Keratinocyte (primary cell): ENCODE data around the gene KNCN. TPM values are rescaled to one million over a fixed set of nuclear protein-coding genes. Genes with fewer than 3 reads are reported as not detected.

Experiments
- DNase-seq: peaks from one replicate; pipeline ENCODE4 v3.0.0-alpha.2; 2011; ENCODE audit warnings: low read depth, missing footprints, low spot score
- FAIRE-seq: peaks from 2 replicates; lab custom pipeline; 2011; peaks lifted over from hg19 to GRCh38; lab: Jason Lieb, UNC
- H2AFZ ChIP-seq: 2 replicates; pipeline ENCODE4 v1.6.0; 2012; ENCODE audit warnings: low read length, control low read depth, inconsistent platforms; ENCODE audit not compliant: control insufficient read depth
- H3K27ac ChIP-seq: 2 replicates; pipeline ENCODE4 v1.5.1; 2011; ENCODE audit warnings: low read length; ENCODE audit not compliant: control insufficient read depth, insufficient read depth
- H3K27me3 ChIP-seq: 3 replicates; pipeline ENCODE4 v1.6.0; 2011; ENCODE audit warnings: low read length; ENCODE audit not compliant: control insufficient read depth, insufficient read depth; ENCODE audit errors: extremely low read depth
- H3K36me3 ChIP-seq, 2 experiments: 2 replicates in 1 of 2; 3 replicates in 1 of 2; pipeline ENCODE4 v1.5.1; 2011; ENCODE audit warnings: low read length in 2 of 2, mild to moderate bottlenecking in 1 of 2; ENCODE audit not compliant: control insufficient read depth in 2 of 2, insufficient read depth in 2 of 2; ENCODE audit errors: extremely low read depth in 1 of 2
- H3K4me1 ChIP-seq: 3 replicates; pipeline ENCODE4 v1.5.1; 2011; ENCODE audit warnings: low read length; ENCODE audit not compliant: control insufficient read depth, insufficient read depth; ENCODE audit errors: extremely low read depth
- H3K4me2 ChIP-seq: 3 replicates; pipeline ENCODE4 v1.6.0; 2011; ENCODE audit warnings: low read depth, low read length; ENCODE audit not compliant: control insufficient read depth, insufficient read depth; ENCODE audit errors: extremely low read depth
- H3K4me3 ChIP-seq, 3 experiments: fragments of 200-600 bp in 1 of 3; sonication (generic) in 1 of 3; 2 replicates in 2 of 3; 3 replicates in 1 of 3; pipeline ENCODE4 v1.5.1; 2011 to 2016; ENCODE audit warnings: low read length in 3 of 3, mild to moderate bottlenecking in 3 of 3, control low read depth in 2 of 3, inconsistent platforms in 1 of 3, low read depth in 1 of 3, mixed read lengths in 1 of 3, mixed run types in 1 of 3, moderate library complexity in 1 of 3; ENCODE audit not compliant: control insufficient read depth in 2 of 3, insufficient read depth in 2 of 3; ENCODE audit errors: extremely low read depth in 1 of 3
- H3K79me2 ChIP-seq: 2 replicates; pipeline ENCODE4 v1.6.0; 2012; ENCODE audit warnings: low read length; ENCODE audit not compliant: control insufficient read depth, insufficient read depth
- H3K9ac ChIP-seq: 3 replicates; pipeline ENCODE4 v1.6.0; 2011; ENCODE audit warnings: low read length; ENCODE audit not compliant: control insufficient read depth, insufficient read depth; ENCODE audit errors: extremely low read depth
- H3K9me1 ChIP-seq: 3 replicates; pipeline ENCODE4 v1.6.0; 2011; ENCODE audit warnings: low read length; ENCODE audit not compliant: control insufficient read depth, insufficient read depth; ENCODE audit errors: extremely low read depth
- H3K9me3 ChIP-seq: 2 replicates; pipeline ENCODE4 v1.5.1; 2012; ENCODE audit warnings: low read depth, low read length; ENCODE audit not compliant: control insufficient read depth
- H4K20me1 ChIP-seq: 3 replicates; pipeline ENCODE4 v1.6.0; 2011; ENCODE audit warnings: low read length; ENCODE audit not compliant: control insufficient read depth, insufficient read depth; ENCODE audit errors: extremely low read depth
- EZH2 ChIP-seq: IDR thresholded peaks from one replicate; pipeline ENCODE4 v1.6.1; 2012; ENCODE audit warnings: inconsistent platforms, mild to moderate bottlenecking, low read length, moderate library complexity
- dilution Hi-C: fragments of 300-500 bp; cut with MboI; formaldehyde crosslinking; loops from one replicate; pipeline ENCODE4 v1.7.0; 2020; ENCODE audit warnings: low sequenced_read_pairs; ENCODE audit not compliant: extremely low pct_ligation_motif_present
- polyA minus RNA-seq, 3 experiments: library from RNA; depleted of rRNA, polyadenylated mRNA; stranded (reverse); fragments of >200 nt; gene quantifications; 1 replicate in 1 of 3; 2 replicates in 1 of 3; 3 replicates in 1 of 3; pipeline ENCODE4 v1.2.3, GENCODE V29; 2011
- polyA plus RNA-seq, 5 experiments: library from polyadenylated mRNA; depleted of rRNA in 3 of 5; stranded (reverse) in 3 of 5; stranded (forward) in 1 of 5; unstranded in 1 of 5; fragments of >200 nt; gene quantifications; 1 replicate in 1 of 5; 2 replicates in 3 of 5; 3 replicates in 1 of 5; pipeline versions ENCODE4 v1.2.1 to v1.2.3, GENCODE V29; 2011 to 2012; ENCODE audit warnings: missing spikeins in 2 of 5, low read depth in 1 of 5, low replicate concordance in 1 of 5
- TF ChIP-seq, protein P1 (sequence below), 3 experiments: IDR thresholded peaks in 1 of 3; conservative IDR thresholded peaks in 1 of 3; optimal IDR thresholded peaks in 1 of 3; 2 replicates in 2 of 3; 3 replicates in 1 of 3; pipeline versions ENCODE3 to v1.5.1; 2011; ENCODE audit warnings: low read length in 3 of 3, mild to moderate bottlenecking in 3 of 3, moderate library complexity in 2 of 3, control low read depth in 1 of 3, inconsistent platforms in 1 of 3; ENCODE audit not compliant: insufficient read depth in 2 of 3; ENCODE audit errors: extremely low read depth in 1 of 3

The KNCN gene
- polyA plus RNA-seq, result not detected in 3 replicates
- polyA plus RNA-seq (2011; ENCODE audit: low read depth), result not detected
- polyA plus RNA-seq (2011; cell fraction: cytosol; rRNA removed), result not detected in 2 replicates
- polyA plus RNA-seq (2011; cell fraction: nucleus; rRNA removed), result not detected in 2 replicates
- polyA plus RNA-seq (2012; ENCODE audit: low replicate concordance), result not detected in 2 replicates
- not detected in 3 replicates for polyA minus RNA-seq
- polyA minus RNA-seq (2011; cell fraction: cytosol; rRNA and poly(A)+ RNA removed), result not detected
- not detected in 2 replicates for polyA minus RNA-seq (2011; cell fraction: nucleus; rRNA and poly(A)+ RNA removed)

DNA sequence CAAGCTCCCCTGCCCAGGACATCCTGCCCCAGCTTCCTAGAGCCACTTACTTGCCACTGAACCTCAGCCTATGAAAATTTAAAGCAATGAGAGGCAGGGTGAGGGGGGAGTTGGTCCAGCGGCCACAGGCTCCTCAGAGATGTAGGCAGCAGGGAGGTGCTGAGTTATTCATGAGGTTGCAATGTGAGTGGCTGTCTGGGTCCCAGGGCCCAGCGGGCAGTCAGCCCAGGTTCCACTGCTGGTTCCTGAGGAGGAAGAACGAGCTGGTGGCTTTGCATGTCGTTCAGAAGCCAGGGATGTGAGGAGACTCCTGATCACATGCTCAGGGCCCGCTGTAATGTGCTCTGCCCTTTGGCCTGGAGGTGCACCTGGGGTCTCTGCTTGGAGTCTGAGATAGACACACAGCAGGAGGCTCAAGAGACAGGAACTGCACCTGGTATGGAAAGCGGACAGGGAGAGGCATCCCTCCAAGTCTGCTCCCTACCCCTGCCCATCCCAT lies at the start of gene KNCN:
TSS of gene KNCN (minus strand) at position 51 of the 499 bp plus-strand sequence. CDS start 432 bp downstream, outside the sequence.
- Histone ChIP-seq H3K9me1 (no peaks in the 10 kb centered on the region), H2AFZ (peak within 1 kb of the TSS; percentile 43), H3K27ac (no peak within 1 kb of the TSS), H3K4me1 (peaks cover 3% of the 10 kb centered on the region), H3K4me2 (no peak within 1 kb of the TSS), H3K79me2 (no peaks in the 10 kb centered on the region), H3K27me3 (peaks cover 17% of the 10 kb centered on the region), H4K20me1 (no peaks in the 10 kb centered on the region), H3K9me3 (no peaks in the 10 kb centered on the region), H3K36me3 (no peaks in the 10 kb centered on the region), H3K4me3 (no peak within 1 kb of the TSS), H3K9ac (no peak within 1 kb of the TSS)
- no peak for TF ChIP-seq EZH2
- TF ChIP-seq, protein P1, sequence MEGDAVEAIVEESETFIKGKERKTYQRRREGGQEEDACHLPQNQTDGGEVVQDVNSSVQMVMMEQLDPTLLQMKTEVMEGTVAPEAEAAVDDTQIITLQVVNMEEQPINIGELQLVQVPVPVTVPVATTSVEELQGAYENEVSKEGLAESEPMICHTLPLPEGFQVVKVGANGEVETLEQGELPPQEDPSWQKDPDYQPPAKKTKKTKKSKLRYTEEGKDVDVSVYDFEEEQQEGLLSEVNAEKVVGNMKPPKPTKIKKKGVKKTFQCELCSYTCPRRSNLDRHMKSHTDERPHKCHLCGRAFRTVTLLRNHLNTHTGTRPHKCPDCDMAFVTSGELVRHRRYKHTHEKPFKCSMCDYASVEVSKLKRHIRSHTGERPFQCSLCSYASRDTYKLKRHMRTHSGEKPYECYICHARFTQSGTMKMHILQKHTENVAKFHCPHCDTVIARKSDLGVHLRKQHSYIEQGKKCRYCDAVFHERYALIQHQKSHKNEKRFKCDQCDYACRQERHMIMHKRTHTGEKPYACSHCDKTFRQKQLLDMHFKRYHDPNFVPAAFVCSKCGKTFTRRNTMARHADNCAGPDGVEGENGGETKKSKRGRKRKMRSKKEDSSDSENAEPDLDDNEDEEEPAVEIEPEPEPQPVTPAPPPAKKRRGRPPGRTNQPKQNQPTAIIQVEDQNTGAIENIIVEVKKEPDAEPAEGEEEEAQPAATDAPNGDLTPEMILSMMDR (optimal IDR thresholded peaks at IDR 0.05 in 1 of 3, IDR thresholded peaks at IDR 0.05 in 1 of 3, conservative IDR thresholded peaks at IDR 0.05 in 1 of 3; ENCODE audit: extremely low read depth in 1 of 3, insufficient read depth in 2 of 3, low read length in 3 of 3), result no peak
- DNase-seq (no peak), FAIRE-seq (no peak)
- dilution Hi-C loops, result no loop called here

- Histone ChIP-seq H3K4me1 (peaks cover 10% of the 10 kb centered on the region), H3K27ac (no peak overlapping the region), H3K36me3 (peaks cover 0 to 4% of the 10 kb centered on the region in 2 experiments), H3K79me2 (peaks cover 39% of the 10 kb centered on the region), H2AFZ (no peak overlapping the region), H3K9ac (no peak overlapping the region), H3K4me3 (no peak overlapping the region), H4K20me1 (no peaks in the 10 kb centered on the region), H3K9me3 (no peaks in the 10 kb centered on the region), H3K9me1 (no peaks in the 10 kb centered on the region), H3K27me3 (no peaks in the 10 kb centered on the region), H3K4me2 (no peak overlapping the region)
- dilution Hi-C loops, result no loop called here
- FAIRE-seq (no peak), DNase-seq (no peak)
- no peak for TF ChIP-seq EZH2
- TF ChIP-seq, protein P1 (optimal IDR thresholded peaks at IDR 0.05 in 1 of 3, IDR thresholded peaks at IDR 0.05 in 1 of 3, conservative IDR thresholded peaks at IDR 0.05 in 1 of 3; ENCODE audit: extremely low read depth in 1 of 3, insufficient read depth in 2 of 3, low read length in 3 of 3), result no peak
Observed at GRCh38 chr1:46599059-46599970, 47.9 kb upstream of the KNCN start.
